NCI-H460 (cell line): Measurements from ENCODE around the gene LEFTY2. TPM values are rescaled to one million over a fixed set of nuclear protein-coding genes. Genes with fewer than 3 reads are reported as not detected.
A peak's percentile ranks its signal among the peaks of the same experiment; 100 is the strongest.
"Not testable (repeated sequence)": the region's sequence is repeated elsewhere in the genome, so short reads cannot be mapped to it uniquely, and the experiment has no call there.

Experiments used
- DNase-seq: peaks from one replicate; pipeline ENCODE4 v3.0.0-alpha.2; 2016; ENCODE audit warnings: low read depth; ENCODE audit errors: extremely low read depth
- total RNA-seq: library from RNA; depleted of rRNA; stranded (reverse); fragments of >200 nt; shearing (Covaris generic); gene quantifications from 2 replicates; pipeline ENCODE4 v1.2.3, GENCODE V29; 2014

The LEFTY2 gene
- total RNA-seq, 1 experiment from 2014 or later, result not detected

- no peak for DNase-seq
Observed at GRCh38 chr1:225931270-225932136, 9.5 kb downstream of the LEFTY2 start.

DNA sequence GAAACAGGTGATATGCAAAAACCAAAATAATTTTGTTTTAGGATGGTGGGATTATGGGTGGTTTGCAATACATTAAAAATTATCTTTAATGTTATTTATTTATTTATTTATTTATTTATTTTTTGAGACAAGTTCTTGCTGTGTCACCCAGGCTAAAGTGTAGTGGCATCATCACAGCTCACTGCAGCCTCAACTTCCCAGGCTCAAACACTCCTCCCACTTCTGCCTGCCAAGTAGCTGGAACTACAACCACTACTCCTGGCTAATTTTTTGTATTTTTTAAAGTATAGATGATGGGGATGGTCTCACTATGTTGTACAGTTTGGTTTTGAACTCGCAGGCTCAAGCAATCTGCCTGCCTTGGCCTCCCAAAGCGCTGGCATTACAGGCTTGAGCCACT, 10.5 kb downstream of the LEFTY2 start:
- no peak for DNase-seq

- not testable (repeated sequence) for DNase-seq
Observed at GRCh38 chr1:225929462-225929861, 11.6 kb downstream of the LEFTY2 start.

DNA sequence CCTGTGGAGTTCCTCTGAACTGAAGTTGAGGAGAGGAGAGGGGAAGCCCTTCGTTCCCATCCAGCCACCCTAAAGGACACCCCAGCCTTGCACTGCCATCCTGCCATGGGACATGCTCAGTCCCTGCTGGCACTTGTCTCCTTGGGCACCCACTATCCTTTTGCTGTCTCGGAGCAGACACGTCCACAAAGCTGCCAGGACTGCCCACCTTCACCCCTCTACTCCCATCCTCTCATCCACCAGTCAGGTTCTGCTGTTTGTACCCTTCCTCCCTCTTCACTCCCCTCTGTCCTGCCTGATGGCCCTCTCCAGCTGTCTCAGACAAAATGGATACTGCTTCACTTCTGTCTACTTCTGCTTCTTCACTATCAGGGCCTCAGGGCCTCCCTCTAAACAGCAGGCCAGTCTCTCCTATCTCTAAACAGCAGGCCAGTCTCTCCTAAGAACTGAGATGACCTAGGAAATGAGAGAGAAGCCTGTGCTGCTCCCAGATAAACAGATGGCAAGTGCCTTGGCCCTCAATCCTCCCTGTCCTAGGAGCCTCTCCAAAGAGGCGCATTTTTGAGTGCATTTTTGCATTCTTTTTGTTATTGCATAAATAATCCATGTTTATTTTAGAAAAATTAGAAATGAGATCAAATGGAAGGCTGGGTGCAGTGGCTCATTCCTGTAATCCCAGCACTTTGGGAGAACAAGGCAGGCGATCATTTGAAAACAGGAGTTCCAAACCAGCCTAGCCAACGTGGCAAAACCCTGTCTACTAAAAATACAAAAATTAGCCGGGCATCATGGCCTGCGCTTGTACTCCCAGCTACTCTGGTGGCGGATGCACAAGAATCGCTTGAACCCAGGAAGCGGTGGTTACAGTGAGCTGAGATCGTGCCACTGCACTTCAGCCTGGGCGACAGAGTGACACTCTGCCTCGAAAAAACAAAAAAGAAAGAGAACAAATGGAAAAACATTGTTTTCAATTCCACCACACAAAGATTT, 12.5 kb downstream of the LEFTY2 start:
- no peak for DNase-seq

DNA sequence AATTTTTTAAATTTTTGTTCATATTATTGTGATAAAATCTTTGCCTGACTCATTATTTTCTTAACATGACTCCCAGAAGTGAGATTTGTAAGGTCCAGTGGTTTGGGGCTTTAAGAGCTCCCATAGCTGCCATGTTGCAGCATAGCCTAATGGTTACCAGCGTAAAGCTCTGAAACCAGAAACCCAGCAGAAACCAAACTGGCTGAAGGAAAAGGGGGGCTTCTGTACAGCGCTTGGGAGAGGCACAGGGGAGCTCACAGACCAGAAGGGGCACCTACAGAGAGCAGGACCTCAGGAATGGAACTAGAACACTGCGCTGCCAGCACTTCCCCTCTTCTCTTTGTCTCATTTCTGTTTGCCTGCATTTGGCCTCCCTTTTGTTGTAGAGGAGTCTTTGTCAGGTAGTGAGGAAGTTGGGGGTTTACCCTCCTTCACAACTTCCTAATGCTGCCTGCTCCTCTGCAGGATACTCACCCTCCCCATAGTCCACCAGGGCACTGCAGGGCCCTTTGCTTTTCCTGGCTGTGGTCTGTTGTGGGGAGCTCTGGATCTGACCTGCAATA, 14.4 kb downstream of the LEFTY2 start:
- DNase-seq, result no peak

DNA sequence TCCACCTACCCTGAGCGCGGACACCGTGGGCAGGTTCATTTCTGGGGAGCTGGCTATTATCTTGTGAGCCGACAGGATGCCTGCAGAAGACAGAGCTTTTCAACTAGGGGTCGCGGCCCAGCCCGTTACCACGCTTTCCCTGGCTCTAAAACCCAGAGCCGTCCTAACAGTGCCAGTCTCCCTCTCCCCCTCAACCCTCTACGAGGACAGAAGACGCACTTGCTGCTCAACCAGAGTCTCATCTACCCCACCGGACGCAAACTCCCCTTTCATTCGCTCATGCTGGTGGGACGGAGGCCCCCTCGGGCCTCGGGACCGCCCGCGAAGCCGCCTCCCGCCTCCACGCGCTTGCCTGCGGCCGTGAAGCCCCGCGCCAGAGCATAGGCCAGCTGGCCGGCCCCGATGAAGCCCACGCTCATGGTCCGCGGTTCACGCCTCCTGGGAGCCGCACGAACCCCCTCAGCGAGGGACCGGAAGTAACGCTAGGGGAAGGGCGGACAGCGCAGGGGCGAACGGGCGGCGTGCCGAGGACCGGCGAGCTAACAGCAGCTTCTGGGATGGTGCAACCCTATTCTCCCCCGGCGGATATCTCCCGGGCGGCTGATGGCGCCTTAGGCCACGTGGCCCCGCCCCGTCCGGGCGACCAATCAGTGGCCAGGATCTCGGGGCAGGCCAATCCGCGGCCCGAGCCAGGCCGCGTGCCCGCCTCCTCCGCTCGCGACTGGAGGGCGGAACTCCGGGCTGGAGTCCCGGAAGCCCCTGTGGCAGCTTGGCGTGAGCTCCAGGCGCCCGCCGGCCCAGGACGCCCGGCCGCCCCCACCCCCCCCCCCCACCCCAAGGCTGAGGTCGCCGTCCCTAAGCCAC, 17.1 kb downstream of the LEFTY2 start, which contains the start of gene PYCR2:
TSS of gene PYCR2 (minus strand) at position 559 of the 864 bp plus-strand sequence. CDS start at position 419, 140 bp downstream.
- peak; percentile 98 for DNase-seq

- no peak for DNase-seq
Observed at GRCh38 chr1:225923381-225923691, 17.7 kb downstream of the LEFTY2 start.

DNA sequence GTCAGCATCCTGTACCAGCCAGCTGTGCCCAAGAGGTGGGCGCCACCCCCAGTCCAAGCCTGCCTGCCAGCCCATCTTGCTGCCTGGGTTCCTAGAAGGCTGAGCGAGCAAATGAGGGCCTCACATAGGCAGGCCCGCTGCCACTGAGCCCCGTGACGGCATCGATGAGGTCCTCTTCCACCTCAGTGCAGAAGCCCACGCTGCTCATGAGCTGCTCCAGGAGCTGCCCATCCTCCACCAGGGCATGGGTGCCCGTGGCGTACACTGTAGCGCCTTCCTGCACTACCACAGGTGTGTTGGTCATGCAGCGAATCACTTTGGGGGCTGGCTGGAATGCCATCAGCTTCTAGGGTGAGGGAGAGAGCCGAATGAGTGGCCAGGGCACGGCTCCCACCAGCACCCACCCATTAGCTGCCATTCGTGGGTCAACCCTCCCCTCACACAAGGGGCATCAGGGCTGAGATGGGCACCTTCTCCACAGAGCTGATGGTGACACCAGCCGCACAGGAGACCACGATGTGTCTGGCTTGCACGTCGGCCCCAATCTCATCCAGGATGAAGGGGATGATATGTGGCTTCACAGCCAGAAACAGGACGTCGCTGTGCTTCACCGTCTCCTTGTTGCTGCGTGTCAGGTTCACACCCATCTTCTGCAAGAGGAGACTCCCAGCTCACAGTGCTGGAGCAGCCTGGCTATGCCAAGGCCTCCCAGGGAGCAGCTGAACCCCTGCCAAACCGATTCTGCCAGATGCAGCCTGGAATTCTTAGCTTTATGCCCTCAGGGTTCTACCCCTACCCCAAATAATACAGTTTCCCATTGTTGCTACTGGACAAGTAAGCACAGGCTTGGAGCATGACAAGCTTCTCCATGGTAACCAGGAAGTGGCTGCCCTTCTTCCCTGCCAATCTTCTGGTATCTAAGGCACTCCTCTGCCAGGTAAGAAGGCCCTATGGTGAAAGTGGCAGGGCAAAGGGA, 19.0 kb downstream of the LEFTY2 start:
- no peak for DNase-seq

GRCh38 chr1:225919906-225920305, 21.1 kb downstream of the LEFTY2 start:
- no peak for DNase-seq

DNA sequence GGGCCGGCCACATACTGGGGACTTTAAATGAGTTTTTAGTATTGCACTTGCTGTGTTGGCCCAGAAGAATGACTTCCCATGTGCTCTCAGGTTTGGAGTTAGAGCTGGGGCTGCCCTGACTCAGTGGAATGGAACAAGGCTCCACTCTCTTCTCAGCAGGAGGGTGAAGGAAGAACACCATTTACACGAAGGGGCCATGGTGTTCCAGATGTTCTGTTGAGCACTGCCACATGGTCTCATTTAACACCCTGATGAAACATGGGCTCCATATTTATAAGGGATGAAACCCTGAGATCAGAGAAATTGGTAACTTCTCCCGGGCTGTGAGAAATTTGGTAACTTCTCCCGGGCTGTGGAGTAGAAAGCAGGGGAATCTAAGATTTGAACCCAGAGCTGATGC, 22.7 kb downstream of the LEFTY2 start:
- DNase-seq, result no peak

DNA sequence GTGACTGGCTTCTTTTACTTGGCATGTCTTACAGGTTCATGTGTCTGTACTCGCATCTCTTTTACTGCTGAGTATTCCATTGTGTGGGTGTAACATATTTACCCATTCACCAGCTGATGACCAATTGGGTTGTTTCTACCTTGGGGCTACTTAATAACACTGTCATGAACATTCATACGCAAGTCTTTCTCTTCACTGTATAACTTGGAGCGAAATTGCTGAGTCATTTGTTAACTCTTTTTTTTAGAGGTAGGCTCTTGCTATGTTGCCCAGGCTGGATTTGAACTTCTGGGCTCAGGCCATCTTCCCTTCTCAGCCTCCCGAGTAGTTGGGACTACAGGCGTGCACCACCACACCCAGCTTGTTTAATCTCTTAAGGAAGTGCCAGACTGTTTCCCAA, 23.5 kb downstream of the LEFTY2 start:
- no peak for DNase-seq

- no peak for DNase-seq
Observed at GRCh38 chr1:225917101-225917500, 23.9 kb downstream of the LEFTY2 start.

- DNase-seq, result no peak
Observed at GRCh38 chr1:225915538-225915991, 25.5 kb downstream of the LEFTY2 start.

- no peak for DNase-seq
Observed at GRCh38 chr1:225914947-225915346, 26.1 kb downstream of the LEFTY2 start.

- no peak for DNase-seq
Observed at GRCh38 chr1:225914391-225914790, 26.6 kb downstream of the LEFTY2 start.

DNA sequence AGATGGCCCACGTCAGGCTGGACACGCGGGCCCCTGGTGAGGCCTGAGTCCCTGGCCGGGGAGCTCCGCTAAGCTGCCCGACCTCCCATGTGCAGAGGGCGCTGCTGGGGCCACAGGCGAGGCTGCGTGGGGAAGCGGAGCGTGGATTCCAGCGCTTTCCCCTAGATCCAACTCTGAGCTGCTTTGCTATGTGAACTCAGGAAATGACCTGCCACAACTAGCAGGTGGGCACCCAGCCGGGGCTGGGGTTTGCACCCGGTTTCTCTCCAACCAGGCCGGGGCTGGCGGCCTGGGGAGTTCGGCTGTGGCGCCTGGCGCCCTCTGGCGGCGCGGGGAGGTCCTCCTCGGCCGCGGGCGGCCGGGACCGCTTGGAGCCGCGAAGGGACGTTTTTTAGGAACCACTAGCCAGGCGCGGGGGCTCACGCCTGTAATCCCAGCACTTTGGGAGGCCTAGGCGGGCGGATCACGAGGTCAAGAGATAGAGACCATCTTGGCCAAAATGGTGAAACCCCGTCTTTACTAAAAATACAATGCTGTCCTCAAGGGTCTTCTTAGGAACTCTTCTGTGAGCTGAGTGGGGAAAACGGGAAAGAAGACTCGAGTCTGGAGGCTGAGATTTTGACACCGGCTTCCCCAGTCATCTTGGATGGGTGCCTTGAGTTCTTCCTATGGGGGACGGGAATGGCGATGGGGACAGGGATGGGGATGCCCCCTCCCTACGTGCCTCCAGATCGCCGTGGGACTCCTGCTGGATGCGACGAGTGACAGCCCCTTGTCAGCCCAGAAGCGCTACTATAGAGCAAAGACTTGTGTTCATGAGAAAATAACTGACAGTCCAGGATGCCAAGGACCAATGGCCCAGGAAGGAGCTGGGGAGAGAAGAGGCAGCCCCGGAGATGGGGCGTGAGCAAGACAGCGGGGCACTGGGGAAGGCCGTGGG, 29.6 kb downstream of the LEFTY2 start:
- DNase-seq, result peak; percentile 53

GRCh38 chr1:225909477-225909876, 31.5 kb downstream of the LEFTY2 start:
- DNase-seq, result no peak

DNA sequence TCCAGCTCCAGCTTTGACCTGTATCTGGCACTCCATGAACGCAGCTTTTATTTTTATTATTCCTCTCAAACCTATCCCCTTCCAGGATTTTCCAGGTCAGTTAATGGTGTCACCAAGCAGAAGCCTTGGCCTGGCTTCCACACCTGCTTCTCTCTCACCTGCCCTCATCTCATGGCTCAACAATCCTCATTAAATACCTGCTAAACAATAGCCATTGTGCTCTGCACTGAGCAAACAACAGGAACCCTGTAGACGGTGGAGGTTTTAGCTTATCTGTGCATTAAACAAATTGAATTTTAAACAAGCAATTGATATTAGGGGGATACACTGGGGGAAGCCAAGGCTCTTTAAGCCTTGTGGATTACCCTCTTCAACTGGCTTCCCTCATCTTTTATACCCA, 32.2 kb downstream of the LEFTY2 start:
- no peak for DNase-seq
